IgD-negative memory B cell (primary cell): ENCODE measurements around the gene FAM118A. TPM values are rescaled to one million over a fixed set of nuclear protein-coding genes. Genes with fewer than 3 reads are reported as not detected.
"Not testable (repeated sequence)": the region's sequence is repeated elsewhere in the genome, so short reads cannot be mapped to it uniquely, and the experiment has no call there.

ENCODE experiments used
- H3K27ac Mint-ChIP-seq, 3 donors: one replicate each; pipeline ENCODE4 v1.8.0; 2020 to 2022; ENCODE audit warnings: mild to moderate bottlenecking in 3 of 3, mixed read lengths in 3 of 3, moderate library complexity in 1 of 3
- H3K27me3 Mint-ChIP-seq: one replicate; pipeline ENCODE4 v1.8.0; 2021; ENCODE audit warnings: mixed read lengths
- H3K36me3 Mint-ChIP-seq: one replicate; pipeline ENCODE4 v1.8.0; 2020; ENCODE audit warnings: mild to moderate bottlenecking, mixed read lengths
- H3K4me1 Mint-ChIP-seq, 3 donors: one replicate each; pipeline ENCODE4 v1.8.0; 2020 to 2022; ENCODE audit warnings: mixed read lengths in 3 of 3, mild to moderate bottlenecking in 1 of 3
- H3K4me3 Mint-ChIP-seq, 4 donors: one replicate each; pipeline ENCODE4 v1.8.0; 2020 to 2022; ENCODE audit warnings: mild to moderate bottlenecking in 4 of 4, mixed read lengths in 4 of 4, moderate library complexity in 3 of 4
- H3K9me3 Mint-ChIP-seq, 3 donors: one replicate each; pipeline ENCODE4 v1.8.0; 2020 to 2021; ENCODE audit warnings: mixed read lengths in 3 of 3, mild to moderate bottlenecking in 1 of 3
- polyA plus RNA-seq: library from polyadenylated mRNA; unstranded; fragments of 300-500 nt; fragmentation: Illumina TruSeq; gene quantifications from one replicate; pipeline ENCODE4 v1.2.3, GENCODE V29; 2021

Gene FAM118A
- polyA plus RNA-seq, result 24.0 TPM

DNA sequence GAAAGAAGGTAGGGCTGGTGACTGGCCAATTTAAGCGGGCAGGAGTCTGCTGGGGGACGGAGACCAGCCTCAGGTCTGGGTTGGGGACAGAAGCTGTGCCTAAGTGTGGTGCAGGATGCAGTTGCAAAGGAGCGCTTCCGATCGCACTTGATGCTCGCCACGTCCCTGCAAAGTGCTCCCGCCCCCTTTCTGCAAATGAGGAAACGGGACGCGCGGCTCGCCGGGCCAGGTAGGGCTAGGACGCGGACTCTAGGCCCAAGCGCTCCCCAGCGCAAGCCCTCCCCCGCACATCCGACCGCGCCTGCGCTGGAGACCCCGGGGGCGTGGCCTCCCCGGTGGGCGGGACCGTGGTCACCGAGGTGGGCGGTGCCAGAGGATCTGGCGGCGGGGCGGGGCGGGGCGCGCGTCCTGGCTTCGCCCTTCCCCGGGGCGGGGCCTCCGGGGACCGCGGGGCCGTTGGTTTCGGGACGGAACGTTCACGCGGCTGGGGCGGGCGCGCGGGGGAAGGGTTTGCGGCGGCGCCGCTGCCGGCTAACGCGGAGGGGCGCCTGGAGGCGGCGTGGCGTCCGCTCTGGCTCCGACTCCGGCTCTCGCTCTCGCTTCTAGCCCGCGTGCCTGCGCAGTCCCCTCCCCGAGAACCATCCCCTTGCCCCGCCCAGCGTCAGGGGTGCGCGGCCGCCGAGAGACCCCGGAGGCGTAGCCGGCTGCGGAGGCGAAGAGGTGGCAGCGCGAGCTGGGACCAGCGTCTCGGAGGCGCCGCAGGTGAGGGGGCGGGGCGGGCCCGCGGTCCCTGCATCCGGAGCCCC, at the start of gene FAM118A:
TSS of gene FAM118A (plus strand) at position 513 of the 806 bp plus-strand sequence. CDS start 12,446 bp downstream, outside the sequence.
- H3K27me3 Mint-ChIP-seq, result no peaks in the 10 kb centered on the region
- H3K36me3 Mint-ChIP-seq, result no peaks in the 10 kb centered on the region
- peak within 1 kb of the TSS; percentile 86 to 94 (median 93) for H3K27ac Mint-ChIP-seq
- H3K4me3 Mint-ChIP-seq, result peak within 1 kb of the TSS; percentile 85 to 97 (median 94)
- peaks cover 17 to 33% (median 27%) of the 10 kb centered on the region in 3 donors for H3K4me1 Mint-ChIP-seq
- no peaks in the 10 kb centered on the region for H3K9me3 Mint-ChIP-seq

DNA sequence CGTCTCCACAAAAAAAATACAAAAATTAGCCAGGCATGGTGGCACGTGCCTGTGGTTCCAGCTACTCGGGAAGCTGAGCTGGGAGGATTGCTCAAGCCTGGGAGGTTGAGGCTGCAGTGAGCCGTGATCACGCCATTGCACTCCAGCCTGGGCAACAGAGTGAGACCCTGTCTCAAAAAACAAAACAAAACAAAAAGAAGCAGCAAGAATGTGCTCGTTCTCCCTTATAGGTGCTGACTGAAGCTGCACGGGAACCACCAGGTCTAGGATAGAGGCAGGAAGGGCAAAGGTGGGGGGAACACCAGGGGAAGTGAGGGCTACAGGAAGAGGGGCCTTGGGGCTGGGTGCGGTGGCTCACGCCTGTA, 49.4 kb upstream of the FAM118A start:
- not testable (repeated sequence) for H3K36me3 Mint-ChIP-seq, H3K27ac Mint-ChIP-seq, H3K27me3 Mint-ChIP-seq, H3K4me3 Mint-ChIP-seq, H3K9me3 Mint-ChIP-seq
- H3K4me1 Mint-ChIP-seq, result peaks cover 28 to 30% (median 30%) of the 10 kb centered on the region in 3 donors

DNA sequence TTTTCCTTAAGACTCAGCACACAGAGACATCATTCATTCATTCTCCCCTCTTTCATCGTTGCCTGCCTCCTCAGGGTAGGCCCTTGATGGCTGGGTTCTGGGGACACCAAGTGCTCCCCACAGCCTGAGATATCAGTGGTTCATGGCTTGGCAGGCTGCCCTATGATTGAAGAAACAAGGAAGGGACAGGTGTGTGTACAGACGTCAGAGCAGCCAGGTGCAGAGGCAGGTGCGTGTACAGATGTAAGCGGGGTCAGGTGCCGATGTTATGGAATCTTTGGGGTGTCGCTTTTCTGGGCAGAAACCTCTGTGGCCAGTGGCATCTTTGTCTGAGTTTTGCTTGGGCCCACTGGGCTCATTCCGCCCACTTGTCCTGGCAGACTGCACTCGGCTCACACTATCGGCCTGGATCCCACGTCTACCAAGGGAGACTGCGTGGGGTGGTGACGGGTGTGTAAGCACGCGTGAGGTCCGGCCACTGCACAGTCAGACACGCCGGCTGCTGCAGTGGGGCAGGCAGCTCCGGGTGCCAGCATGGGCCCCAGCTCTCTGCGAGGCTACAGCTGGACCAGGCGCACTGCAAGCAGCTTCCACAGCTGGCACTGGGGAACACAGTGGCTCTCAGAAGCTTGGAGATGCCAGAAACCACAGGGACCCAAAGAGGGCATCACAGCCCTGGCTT, 48.2 kb upstream of the FAM118A start:
- H3K27ac Mint-ChIP-seq, result peak overlapping the region in 1 of 3 donors; percentile 25
- H3K4me1 Mint-ChIP-seq, result peaks cover 27 to 30% (median 30%) of the 10 kb centered on the region in 3 donors
- peaks cover 8% of the 10 kb centered on the region for H3K27me3 Mint-ChIP-seq
- H3K4me3 Mint-ChIP-seq, result peak overlapping the region in 3 of 4 donors; percentile 60 to 69 (median 63)
- H3K9me3 Mint-ChIP-seq, result no peaks in the 10 kb centered on the region
- H3K36me3 Mint-ChIP-seq, result no peaks in the 10 kb centered on the region

DNA sequence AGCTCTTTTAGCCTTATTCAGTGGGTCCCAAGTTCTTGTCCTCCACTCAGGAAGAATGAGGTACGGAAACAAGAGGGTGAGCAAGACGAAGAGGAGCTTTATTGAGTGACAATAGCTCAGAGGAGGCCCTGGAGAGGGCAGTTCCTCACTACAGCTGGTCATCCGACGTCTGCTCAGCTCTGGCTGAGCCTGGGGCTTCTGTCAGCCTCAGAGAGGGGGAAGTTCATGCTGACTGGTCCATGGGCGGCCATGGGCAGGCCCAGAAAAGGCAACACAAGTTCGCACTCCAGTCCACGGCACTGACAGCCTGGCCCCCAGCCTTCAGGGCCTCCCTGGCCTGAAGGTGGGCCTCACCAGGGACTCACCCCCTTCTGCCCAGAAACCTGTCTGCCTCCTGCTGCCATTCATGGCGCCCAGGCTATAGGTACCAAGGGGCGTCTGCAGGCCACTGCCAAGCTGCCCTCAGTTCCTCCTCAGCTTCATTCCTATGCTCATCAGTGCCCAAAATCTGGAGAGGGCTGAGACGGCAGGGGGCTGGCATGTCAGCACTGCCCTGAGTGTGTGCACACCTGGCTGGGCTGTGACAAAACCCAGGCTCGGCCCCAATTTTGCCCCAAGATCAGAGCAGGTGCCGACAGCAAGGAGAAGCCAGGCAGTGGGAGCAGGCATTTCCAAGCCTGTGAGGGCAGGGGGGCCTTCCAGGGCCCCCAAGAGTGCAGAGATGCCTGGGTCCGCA, 47.4 kb upstream of the FAM118A start:
- Mint-ChIP-seq H3K36me3 (no peaks in the 10 kb centered on the region), H3K27ac (peak overlapping the region in 2 of 3 donors; percentile 23 to 82), H3K4me1 (peaks cover 29 to 32% (median 30%) of the 10 kb centered on the region in 3 donors), H3K4me3 (peak overlapping the region; percentile 67 to 94 (median 72)), H3K27me3 (peaks cover 8% of the 10 kb centered on the region), H3K9me3 (no peaks in the 10 kb centered on the region)

DNA sequence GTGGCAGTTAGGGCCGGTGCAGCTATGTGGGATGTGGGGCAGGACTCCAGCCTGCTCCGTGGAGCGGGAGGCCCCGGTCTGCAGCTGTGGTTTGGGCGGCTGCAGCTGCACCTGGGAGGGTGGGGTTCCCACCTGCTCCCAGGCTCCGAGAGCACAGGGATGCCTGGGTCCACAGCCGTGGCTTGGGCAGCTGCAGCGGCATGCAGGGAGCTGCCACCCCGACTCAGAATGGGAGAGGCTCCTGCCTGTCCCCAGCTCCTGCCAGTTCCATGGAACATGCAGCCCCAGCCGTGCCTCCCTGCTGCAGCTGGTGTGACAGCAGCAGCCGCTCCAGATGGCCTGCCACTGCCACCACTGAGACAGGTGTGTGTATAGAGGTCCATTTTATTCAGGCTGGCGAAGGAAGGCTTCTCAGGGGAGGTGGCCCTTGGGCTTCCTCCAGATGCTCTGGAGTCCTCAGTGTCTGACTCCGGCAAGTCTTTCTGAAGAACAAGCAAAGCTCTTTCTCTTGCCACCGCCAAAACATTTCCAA, 46.7 kb upstream of the FAM118A start:
- Mint-ChIP-seq H3K27ac (peak overlapping the region; percentile 41 to 85 (median 82)), H3K36me3 (no peaks in the 10 kb centered on the region), H3K4me3 (peak overlapping the region; percentile 69 to 95 (median 85)), H3K4me1 (peaks cover 29 to 32% (median 30%) of the 10 kb centered on the region in 3 donors), H3K9me3 (no peaks in the 10 kb centered on the region), H3K27me3 (peaks cover 8% of the 10 kb centered on the region)

DNA sequence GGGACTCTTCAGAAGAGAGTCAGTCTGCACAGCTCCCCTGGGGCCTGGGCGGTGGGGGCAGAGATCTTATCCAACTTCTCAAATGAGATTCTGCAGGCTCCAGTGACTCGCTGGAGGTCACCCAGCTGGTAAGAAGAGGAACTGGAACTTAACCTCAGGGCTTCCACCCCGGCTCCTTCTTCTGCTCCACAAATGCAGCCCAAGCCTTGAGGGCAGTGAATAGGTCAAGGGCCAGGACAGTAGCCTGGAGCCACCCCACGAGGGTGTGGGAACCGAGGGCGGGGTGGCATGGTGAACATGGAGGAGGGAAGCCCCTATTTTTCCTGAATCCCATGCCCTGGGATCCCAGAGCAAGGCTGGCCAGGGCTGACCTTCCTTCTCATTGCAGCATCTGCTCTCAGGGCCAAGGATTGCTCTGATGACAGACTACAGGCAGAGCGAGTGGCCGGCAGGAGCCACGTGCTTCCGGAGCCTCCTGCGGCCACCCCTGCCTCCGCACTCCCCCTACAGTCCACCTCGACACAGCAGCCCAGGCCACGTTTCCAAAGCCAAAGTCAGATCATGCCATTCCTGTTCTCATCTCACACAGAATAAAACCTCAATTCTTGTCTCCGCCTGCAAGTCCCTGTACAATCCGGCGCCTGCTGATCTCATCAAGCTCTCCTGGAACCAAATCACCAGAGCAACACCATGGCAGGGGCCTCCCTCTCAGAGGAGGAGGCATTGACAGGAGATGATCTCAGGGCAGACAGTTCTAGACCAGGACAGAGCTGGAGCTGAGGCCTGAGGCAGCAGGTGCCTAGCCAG, 46.1 kb upstream of the FAM118A start:
- H3K27ac Mint-ChIP-seq, result peak overlapping the region; percentile 41 to 85 (median 82)
- H3K9me3 Mint-ChIP-seq, result no peaks in the 10 kb centered on the region
- peaks cover 29 to 32% (median 30%) of the 10 kb centered on the region in 3 donors for H3K4me1 Mint-ChIP-seq
- H3K36me3 Mint-ChIP-seq, result no peaks in the 10 kb centered on the region
- peaks cover 8% of the 10 kb centered on the region for H3K27me3 Mint-ChIP-seq
- H3K4me3 Mint-ChIP-seq, result peak overlapping the region; percentile 69 to 95 (median 85)

DNA sequence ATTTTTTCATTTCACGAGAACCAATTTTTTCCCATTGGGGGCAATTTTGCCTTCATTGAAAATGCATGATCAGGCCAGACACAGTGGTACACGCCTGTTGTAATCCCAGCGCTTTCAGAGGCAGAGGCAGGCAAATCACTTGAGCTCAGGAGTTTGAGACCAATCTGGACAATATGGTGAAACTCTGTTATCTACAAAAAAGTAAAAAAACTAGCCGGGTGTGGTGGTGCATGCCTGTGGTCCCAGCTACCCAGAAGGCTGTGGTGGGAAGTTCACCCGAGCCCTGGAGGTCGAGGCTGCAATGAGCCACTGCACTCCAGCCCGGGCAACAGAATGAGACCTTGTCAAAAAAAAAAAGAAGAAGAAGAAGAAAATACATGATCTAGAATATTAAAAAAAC, 44.2 kb upstream of the FAM118A start:
- no peak overlapping the region for H3K27ac Mint-ChIP-seq
- peaks cover 13% of the 10 kb centered on the region for H3K27me3 Mint-ChIP-seq
- H3K9me3 Mint-ChIP-seq, result no peaks in the 10 kb centered on the region
- no peaks in the 10 kb centered on the region for H3K36me3 Mint-ChIP-seq
- no peak overlapping the region for H3K4me3 Mint-ChIP-seq
- peaks cover 26 to 31% (median 31%) of the 10 kb centered on the region in 3 donors for H3K4me1 Mint-ChIP-seq

DNA sequence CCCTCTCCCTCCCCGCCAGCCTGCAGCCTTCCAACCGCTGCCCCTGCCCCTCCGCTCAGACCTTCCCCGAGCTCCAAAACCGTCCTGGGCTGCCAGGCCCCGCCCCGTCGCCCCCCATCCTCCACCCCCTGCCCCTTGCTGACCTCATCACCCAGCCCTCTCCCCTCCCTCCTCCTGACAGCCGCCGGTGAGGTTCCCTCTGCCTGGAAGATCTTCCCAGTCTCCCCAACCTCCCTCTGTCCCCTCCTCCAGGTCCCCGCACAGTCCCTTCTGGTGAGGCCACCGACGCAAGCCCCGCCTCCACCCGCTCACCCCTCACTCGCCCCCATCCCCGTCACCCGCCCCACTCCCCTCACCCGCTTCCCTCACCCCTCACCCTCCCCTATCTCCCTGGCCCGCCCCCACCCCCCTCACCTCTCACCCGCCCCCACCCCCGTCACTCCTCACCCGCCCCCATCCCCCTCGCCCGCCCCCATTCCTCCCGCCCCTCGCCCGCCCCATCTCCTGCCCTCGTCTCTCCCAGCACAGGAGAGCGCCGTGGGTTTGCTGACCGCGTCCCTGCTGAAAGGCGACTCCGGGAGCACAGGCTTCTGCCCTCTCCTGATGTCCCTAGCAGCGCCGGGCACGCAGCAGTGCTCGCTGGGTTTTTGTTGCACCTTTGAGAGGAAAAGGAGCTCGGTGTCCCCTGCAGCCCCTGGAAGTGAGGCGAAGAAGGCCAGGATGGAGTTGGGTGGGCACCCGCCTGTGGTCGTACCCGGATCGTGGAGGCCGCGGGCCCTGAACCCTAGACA, 41.4 kb upstream of the FAM118A start:
- Mint-ChIP-seq H3K4me3 (peak overlapping the region; percentile 65 to 84 (median 76)), H3K4me1 (peaks cover 10 to 14% (median 13%) of the 10 kb centered on the region in 3 donors), H3K9me3 (no peaks in the 10 kb centered on the region), H3K36me3 (no peaks in the 10 kb centered on the region), H3K27ac (peak overlapping the region in 2 of 3 donors; percentile 16 to 59), H3K27me3 (peaks cover 16% of the 10 kb centered on the region)

DNA sequence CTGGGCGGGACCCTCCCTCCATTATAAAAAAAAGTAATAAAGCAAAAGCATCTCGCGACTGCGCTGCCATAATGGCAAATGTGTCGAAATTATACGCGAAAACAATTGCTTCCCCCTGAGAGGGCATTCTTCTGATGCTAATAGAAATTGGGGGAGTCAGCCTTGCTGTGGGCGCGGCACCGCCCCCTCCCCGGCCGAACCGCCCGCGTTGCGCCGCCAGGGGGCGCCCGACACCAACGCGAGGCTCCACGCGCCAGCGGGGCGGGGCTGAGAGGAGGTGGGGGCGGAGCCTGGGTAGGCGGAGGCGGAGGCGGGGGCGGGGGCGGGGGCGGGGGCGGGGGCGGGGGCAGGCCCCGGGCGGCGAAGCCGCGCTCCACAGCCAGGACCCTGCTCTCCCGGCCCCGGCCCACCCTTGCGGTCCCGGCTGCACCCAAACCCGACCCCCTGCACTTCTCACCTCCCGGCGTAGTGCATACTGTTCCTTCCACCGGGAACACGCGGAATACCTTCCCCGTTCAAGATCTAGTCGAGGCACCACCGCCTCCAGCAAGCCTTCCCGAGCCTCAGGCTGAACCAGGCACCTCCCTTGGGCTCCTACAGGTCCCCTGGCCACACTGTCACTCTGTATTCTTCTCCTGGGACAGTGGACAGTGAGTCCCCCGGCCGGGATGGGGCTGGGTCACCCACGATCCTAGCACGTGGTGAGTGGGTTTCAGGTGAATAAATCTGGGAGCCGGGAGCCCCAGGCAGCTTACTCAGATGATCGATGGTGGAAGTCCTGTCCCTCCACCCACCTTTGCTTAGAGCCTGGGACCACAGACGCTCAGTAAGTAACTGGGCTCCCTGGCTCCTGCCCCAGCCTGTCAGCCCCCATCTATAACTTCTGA, 40.5 kb upstream of the FAM118A start:
- H3K4me3 Mint-ChIP-seq, result peak overlapping the region; percentile 75 to 91 (median 84)
- H3K4me1 Mint-ChIP-seq, result peaks cover 3 to 7% (median 5%) of the 10 kb centered on the region in 3 donors
- peaks cover 13% of the 10 kb centered on the region for H3K27me3 Mint-ChIP-seq
- H3K27ac Mint-ChIP-seq, result peak overlapping the region; percentile 16 to 67 (median 42)
- H3K9me3 Mint-ChIP-seq, result no peaks in the 10 kb centered on the region
- H3K36me3 Mint-ChIP-seq, result peaks cover 1% of the 10 kb centered on the region

DNA sequence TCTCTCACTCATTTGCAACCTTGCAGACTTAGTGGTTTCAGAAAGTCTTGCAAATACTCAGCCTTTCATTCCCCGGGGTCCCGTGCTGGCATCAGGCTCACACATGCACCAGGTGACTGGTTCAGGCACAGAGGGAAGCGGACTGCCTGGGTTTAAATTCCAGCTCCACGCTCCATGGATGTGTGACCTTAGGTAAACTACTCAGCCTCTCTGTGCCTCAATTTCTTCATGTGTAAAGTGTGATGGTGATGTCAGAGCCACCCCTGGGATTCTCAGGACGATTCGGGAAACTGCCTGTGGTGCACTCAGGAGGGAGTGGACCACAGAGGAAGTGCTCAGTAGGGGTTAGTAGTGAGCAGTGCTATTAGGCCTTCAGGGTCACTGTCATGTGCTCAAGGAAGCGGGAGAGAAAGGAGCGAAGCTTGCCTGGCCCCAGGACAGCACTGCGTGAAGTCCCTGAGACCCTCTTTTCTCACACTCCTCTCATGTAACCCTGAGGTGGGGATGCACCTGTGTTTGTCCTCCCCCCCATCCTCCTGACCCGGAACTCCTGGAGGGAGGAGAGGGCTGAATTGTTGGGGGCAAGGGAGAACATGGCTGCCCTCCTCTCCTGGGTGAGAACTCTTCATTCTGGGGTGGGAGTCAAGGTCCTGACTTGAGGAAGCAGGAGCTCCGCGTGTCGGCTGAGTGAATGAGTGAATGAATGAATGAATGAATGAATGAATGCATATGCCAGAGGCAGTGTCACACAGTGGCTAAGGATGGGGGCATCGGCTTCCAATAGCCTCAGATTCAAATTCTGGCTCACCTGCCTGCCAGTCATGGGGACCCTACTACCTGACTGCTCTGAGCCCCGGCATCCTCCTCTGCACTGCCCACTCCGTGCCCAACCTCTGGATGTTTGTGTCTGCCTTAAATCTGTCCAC, 39.4 kb upstream of the FAM118A start:
- Mint-ChIP-seq H3K4me3 (peak overlapping the region in 3 of 4 donors; percentile 79 to 91 (median 88)), H3K27me3 (peaks cover 13% of the 10 kb centered on the region), H3K27ac (peak overlapping the region in 2 of 3 donors; percentile 42 to 69), H3K36me3 (peaks cover 1% of the 10 kb centered on the region), H3K4me1 (peaks cover 3 to 6% (median 5%) of the 10 kb centered on the region in 3 donors), H3K9me3 (no peaks in the 10 kb centered on the region)

DNA sequence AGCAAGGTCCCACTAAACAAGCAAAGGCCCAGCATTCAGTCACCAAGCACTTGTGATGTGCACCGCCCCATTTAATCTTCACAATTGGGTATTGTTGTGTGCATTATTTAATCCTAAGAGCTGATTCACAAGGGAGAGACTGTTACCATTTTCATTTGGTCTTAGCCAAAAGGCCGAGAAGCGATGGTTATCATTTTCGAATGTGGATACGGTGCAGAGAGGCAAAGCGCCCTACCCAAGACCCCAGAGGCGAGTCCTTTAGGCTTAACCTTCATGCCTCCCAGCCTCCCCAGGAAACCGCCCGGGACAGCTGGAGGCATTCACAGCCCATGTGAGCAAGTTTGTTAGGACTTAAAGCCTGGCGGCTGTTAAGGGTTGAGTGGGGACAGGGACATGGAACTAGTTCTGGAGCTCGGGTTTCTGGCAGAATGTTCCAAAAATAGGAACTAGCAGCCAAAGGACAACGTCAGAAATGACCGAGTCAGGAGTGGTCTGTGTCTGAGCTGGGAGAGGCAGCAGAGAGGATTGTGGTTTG, 38.0 kb upstream of the FAM118A start:
- Mint-ChIP-seq H3K27me3 (peaks cover 13% of the 10 kb centered on the region), H3K36me3 (peaks cover 1% of the 10 kb centered on the region), H3K4me3 (no peak overlapping the region), H3K9me3 (no peaks in the 10 kb centered on the region), H3K27ac (no peak overlapping the region), H3K4me1 (peaks cover under 1 to 5% (median 3%) of the 10 kb centered on the region in 3 donors)
